NOMO-1 (cell line): ENCODE measurements around the gene ZNF318.
"Not testable (repeated sequence)": the region's sequence is repeated elsewhere in the genome, so short reads cannot be mapped to it uniquely, and the experiment has no call there.

Experiments
- DNase-seq, 2 experiments: peaks; one replicate each; lab custom pipeline; 2025; ENCODE audit not compliant: unreplicated experiment in 2 of 2; lab: John Stamatoyannopoulos, UW

The ZNF318 gene

DNA sequence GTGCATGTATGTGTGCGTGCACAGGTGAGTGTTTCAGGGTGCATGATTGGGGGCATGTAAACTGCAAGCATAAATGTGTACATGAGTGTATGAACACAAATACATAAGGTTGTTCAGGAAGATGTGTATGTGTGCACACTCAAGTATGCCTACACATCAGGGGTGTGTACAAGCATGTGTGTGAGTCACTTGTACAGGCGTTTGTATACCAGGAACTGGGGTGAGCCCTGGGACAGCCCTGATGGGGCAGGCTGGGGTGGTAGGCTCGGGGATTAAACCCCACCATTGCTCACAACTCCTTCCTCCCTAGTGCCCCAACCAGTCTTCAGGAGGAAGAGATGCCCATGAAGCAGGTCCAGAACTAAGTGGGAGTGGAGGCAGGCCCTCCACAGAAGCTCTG lies 65.1 kb downstream of the ZNF318 start:
- no peak for DNase-seq

DNA sequence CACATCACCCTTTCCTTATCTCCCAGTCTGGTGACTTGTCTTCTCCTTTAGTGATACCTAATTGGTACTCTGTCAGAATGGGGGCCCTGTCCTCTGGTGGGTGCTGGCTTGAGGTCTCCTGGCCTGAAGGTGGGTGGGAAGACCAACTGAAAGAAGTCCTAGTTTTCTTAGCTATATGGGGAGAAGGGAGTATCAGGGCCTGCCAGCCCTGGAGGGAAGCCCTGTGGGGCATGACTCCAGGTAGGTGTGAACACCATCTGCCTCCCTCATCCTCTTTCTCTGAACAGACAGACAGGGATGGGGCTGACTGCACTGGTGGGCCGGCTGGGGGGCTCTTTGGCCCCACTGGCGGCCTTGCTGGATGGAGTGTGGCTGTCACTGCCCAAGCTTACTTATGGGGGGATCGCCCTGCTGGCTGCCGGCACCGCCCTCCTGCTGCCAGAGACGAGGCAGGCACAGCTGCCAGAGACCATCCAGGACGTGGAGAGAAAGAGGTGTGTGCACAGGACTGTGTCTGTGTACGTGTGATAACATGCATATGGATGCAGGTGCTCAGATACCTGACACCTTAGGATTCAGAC lies 65.6 kb downstream of the ZNF318 start:
- no peak for DNase-seq

DNA sequence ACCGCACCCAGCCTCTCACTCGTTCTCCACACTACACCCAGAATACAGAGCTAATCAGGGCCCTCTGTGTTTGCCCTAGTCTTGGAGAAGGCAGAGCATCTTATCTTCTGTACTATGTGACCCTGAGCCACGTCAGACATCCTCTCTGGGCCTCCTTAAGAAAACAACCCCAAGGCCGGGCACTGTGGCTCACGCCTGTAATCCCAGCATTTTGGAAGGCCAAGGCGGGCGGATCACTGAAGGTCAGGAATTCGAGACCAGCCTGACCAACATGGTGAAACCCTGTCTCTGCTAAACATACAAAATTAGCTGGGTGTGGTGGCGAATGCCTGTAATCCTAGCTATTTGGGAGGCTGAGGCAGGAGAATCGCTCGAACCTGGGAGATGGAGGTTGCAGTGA lies 66.4 kb downstream of the ZNF318 start:
- not testable (repeated sequence) for DNase-seq

DNA sequence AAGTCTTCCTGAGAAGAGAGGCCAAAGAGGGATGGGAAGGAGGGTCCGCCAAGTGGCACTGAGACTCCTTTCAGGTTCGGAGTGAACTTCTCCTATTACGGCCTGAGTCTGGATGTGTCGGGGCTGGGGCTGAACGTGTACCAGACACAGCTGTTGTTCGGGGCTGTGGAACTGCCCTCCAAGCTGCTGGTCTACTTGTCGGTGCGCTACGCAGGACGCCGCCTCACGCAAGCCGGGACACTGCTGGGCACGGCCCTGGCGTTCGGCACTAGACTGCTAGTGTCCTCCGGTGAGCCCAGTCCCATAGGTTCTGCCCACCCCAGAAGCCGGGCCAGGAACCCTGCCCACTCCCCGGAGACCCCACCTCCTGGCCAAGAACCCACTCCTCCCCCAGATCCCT lies 67.3 kb downstream of the ZNF318 start:
- DNase-seq, result no peak

DNA sequence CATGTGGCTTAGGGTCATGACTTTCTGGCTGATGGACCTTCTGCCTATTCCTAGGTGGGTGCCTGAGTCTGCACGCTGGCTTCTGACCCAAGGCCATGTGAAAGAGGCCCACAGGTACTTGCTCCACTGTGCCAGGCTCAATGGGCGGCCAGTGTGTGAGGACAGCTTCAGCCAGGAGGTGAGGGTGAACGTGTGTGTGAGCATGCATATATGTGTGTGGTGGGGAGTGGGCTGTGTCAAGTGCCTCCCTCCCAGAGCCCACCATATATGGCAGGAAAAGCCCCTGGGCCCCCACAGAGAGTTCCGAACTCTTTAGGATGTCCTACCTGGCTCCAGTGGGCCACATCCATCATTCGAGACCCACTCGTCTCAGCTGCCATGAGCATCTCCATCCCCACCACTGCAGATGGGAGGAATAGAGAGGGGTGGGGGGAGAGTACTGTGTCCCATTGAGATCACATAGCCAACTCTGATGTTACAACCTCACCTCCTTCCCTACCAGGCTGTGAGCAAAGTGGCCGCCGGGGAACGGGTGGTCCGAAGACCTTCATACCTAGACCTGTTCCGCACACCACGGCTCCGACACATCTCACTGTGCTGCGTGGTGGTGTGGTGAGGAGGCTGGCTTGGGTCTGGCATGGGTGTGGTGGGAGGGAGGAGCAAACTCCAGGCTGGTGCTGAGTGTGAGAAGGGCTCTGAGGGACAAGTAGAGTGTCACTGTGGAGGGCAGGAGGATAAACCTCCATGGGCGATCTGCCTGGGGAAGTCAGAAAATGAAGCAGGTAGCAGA lies 68.2 kb downstream of the ZNF318 start:
- DNase-seq, result no peak

DNA sequence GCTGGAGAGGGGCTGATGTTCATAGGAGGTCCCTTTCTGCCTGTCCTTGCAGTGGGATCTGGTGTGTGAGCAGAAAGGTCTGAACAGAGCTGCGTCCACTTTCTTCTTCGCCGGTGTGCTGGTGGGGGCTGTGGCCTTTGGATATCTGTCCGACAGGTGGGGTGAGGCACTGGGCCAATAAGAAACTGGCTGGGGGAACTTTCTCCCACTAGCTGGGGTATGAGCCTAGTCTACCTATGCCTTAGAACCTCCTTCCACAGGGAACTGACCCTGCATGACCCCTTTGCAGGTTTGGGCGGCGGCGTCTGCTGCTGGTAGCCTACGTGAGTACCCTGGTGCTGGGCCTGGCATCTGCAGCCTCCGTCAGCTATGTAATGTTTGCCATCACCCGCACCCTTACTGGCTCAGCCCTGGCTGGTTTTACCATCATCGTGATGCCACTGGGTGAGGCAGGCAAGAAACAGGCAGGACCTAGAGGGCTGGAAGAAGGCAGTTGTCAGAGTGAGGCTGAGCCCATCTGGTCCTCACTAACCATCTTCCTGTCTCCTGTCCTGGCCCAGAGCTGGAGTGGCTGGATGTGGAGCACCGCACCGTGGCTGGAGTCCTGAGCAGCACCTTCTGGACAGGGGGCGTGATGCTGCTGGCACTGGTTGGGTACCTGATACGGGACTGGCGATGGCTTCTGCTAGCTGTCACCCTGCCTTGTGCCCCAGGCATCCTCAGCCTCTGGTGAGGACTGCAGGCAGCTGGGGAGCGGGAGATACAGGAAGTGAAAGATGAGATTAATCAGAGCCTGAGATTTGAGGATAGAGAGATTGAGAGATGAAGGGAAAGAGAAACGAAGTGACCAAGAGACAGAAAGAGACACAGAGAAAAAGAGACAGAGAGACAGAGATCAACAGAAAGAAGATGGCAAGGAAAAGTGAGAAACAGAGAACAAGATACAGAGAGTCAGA lies 69.8 kb downstream of the ZNF318 start:
- DNase-seq, result no peak

DNA sequence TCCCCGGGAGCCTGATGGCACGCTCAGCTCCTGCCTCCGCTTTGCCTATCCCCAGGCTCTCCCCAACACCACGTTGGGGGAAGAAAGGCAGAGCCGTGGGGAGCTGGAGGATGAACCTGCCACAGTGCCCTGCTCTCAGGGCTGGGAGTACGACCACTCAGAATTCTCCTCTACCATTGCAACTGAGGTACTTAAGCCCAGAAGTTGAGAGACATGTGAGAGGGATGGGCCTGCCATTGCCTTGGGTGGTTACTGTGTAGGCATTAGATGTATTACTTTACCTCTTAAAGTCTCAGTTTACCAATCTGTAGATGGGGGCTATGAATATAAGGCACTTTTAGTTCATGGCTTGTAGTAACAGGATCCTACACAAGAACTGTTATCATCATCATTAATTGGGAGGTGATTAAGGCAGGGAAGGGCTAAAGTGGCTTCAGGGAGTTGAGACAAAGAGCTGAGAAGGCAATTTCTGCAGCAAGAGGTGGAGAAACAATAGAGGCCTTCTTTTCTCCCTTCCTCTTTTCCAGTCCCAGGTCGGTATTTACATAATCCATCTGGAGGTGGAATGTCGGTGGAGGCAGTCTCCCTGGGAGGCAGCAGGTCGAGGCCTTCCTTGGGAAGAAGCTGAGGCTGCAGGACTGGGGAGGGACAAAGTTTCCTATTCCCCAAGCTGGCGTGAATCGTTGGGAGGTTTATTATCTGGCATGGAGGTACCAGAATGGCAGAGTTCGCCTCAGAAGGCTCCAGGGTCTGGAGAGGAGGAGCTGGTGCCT lies 70.7 kb downstream of the ZNF318 start:
- DNase-seq, result no peak

DNA sequence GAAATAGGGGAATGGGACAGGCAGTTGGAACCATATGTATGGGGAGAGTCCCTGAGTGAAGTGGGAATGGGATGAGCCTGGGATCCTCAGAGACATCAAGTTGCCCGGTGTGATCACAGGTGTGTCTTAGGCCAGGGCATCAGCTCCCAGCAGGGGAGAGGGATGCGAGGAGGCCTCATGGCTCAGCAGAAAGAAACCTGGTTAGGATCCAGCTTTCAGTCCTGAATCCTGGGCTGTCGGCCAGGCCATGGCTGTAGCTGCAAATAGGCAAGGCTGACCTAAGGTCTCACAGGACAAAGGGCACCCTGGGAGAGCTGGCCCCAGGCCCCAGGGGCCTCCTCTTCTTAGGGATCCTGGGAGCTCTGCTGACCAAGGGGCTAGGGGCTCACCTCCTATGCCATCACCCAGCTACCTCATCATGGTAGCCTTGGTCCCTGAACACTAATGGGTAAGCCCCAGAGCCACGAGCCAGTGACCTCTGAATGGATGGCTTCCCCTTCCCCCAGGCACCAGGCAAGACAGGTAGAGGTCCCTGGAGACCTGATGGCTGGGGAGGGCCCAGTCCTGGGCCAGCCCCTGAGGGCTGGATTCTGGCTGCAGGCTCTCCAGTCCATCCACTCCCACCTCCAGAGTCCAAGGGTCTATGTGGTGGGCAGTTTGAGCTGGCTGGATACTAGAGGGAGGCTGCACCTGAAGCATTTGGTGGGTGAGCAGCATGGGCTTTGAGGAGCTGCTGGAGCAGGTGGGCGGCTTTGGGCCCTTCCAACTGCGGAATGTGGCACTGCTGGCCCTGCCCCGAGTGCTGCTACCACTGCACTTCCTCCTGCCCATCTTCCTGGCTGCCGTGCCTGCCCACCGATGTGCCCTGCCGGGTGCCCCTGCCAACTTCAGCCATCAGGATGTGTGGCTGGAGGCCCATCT lies 71.5 kb downstream of the ZNF318 start, which contains the start of gene SLC22A7:
Gene SLC22A7 (plus strand): TSS at position 617 of the 921 bp plus-strand sequence. CDS start 99 bp downstream, at position 716.
- no peak for DNase-seq

DNA sequence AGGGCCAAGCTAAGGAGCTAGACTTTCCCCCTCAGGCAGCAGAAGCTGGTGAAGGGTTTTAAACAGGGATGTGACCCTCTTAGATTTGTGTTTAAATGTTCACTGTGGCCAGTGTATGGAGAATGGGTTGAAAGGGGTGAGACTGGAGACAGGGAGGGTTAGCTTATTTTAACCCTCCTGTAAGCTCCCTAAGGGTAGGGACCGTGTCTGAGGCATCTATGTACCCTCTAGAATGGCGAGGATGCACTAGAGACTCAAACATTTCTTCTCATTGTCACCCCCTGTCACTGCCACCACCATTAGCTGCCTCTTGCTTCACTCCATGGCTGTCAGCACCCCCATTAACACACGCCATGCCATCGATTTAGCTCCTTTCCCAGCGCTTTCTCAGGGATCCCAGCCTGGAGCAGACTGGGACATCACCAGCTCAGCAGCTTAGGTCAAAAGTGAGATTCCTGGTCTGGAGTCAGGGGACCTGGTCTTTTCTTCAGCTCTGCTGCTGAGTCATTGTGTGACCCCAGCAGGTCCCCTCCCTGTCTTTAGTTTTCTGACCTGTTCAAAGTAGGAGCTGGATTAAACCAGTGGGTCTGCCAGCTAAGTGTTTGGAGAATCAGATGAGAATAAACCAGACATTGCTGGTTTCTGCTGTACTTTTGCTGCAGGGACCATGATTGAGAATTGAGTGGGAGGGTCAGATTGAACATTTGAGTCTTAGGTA lies 72.5 kb downstream of the ZNF318 start:
- DNase-seq, result no peak

DNA sequence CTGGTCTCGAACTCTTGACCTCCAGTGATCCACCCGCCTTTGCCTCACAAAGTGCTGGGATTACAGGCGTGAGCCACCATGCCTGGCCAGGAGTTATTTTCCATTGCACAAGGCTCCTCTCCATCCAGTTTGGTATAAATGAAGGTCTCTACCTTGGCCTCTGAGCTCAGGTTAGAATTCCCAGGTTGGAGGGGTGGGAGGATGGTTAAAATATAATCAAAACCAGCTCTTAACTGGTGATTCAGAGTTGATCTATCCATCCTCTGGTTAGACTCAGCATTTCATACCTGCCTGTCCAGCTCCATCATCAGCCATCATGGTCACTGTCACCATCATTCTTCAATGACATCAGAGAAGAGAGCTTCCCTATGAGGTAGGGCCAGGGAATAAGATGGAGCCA lies 74.0 kb downstream of the ZNF318 start:
- no peak for DNase-seq

DNA sequence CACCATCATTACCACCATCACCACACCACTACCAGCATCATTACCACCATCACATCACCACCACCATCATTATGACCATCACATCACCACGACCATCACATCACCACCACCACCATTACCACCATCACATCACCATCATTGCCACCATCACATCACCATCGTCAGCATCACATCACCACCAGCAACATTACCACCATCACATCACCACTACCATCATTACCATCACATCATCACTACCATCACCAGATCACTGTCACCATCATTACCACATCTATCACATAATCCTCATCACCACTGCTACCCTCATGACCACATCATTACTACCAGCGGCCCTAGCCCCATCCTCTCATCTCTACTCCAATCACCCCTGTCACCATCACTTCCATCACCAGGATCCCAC lies 74.9 kb downstream of the ZNF318 start:
- no peak for DNase-seq

DNA sequence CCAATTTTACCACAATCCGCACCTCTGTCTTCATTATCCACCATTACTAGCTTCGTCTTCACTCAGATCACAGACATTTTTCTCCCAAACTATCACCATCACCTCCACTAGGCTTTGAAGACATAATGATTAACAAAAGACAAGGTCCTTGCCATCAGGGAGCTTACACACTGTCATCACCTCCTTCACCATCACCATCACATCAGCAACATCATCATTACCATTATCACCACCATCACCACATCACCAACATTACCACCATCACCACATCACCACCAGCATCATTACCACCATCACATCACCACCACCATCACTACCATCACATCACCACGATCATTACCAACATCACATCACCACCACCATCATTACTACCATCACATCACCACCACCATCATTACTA lies 75.7 kb downstream of the ZNF318 start:
- no peak for DNase-seq

DNA sequence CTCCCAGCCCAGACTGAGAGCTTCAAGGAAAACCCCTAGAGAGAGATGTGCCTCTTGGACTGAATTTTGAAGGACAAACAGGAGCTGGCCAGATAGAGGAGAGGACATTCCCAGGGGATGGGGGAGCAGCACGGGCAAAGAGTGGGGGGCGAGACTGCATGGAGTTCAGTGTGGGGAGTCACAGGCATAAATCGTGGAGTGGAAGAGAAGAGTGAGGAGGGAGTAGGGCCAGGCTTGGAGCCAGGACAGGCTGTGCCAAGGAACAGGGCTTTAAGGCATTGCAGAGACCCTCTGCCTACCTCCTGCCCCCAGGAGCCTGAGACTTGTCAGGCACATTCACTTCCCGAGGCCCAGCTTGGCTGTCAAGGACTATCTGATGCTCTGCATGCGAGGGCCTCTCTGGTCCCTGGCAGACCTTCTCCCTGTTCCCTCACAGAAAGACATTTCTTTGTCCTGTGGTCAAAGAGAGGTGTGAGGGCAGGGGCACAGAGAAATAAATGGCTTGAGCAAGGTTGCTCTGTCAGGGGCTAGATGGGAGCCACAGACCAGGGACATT lies 76.6 kb downstream of the ZNF318 start:
- DNase-seq, result no peak

DNA sequence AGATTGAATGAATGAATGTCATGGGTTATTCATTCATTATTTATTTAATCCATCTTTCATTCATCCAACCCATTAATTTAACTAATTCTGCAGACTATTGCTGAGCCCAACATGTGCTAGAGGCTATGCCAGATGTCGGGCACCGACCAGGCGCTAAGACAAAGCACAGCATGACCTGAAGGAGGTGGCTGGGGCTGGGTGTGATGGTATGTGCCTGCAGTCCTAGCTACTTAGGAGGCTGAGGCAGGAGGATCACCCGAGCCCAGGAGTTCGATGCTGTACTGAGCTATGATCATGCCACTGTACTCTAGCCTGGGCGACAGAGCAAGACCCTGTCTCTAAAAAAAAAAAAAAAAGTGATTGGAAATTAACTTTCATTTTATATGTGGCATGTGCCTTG lies 77.1 kb downstream of the ZNF318 start:
- DNase-seq, result no peak

DNA sequence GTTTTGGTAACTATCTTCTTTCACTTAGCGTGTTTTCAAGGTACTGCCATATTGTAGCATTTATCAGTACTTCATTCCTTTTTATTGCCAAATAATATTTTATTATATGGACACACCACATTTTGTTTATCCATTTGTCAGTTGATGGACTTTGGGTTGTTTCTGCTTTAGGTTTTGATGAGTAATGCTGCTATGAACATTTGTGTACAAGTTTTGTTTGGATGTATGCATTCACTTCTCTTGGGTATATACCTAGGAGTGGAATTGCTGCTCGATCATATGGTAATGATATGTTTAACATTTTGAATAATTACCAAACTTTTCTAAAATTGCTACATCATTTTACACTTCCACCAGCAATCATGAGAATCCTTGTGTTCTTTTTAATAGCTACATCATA lies 77.7 kb downstream of the ZNF318 start:
- DNase-seq, result no peak

DNA sequence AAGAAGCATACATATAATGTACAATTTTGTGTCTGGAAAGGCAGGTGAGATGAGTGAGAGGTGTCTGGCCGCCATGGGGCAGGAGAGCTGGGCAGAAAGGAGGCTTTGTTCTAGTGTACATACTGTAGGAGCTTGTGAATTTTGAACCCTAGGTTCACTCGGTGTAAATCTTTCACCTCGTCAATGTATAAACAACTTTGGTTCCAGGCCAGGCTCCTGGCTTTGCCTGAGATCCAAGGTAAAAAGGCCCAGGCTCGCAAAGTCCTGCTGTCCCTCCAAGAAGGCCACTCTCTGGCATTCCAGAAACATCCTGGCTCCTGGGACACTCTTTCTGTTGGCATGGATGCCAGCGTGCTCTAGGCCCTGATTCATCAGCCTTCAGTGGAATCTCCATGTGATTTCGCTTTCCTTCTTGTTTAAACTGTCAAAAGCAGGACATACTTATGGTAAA lies 78.5 kb downstream of the ZNF318 start:
- DNase-seq, result no peak

DNA sequence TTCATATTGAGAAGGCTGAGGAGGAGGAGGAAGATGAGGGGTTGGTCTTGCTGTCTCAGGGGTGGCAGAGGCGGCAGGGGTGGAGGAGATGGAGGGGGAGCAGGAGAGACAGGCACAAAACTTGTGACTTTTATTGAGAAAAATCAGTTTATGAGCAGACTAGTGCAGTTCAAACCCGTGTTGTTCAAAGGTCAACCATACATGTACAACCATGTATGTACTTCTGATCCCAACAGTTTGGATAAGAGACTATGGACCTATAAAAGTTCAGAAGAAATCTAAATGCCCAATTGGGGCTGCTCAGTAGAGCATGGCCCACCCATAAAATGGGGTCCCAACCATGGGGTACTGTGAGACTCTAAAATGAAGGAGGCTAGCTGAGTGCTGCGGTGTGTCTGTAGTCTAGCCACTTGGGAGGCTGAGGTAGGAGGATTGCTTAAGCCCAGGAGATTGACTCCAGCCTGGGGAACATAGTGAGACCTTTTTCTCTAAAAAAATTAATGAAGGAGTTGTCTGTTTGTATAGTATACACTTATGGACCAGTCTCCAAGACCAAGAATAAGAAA lies 79.0 kb downstream of the ZNF318 start:
- DNase-seq, result no peak
